ENCODE measurements around the gene SHC4. TPM values are rescaled to one million over a fixed set of nuclear protein-coding genes. Genes with fewer than 3 reads are reported as not detected.

SHC4 gene
- polyA plus RNA-seq, 1 donor (not counting 4 experiments of a cell fraction or from before 2014, with no cell fraction given) = 0.94 TPM

DNA sequence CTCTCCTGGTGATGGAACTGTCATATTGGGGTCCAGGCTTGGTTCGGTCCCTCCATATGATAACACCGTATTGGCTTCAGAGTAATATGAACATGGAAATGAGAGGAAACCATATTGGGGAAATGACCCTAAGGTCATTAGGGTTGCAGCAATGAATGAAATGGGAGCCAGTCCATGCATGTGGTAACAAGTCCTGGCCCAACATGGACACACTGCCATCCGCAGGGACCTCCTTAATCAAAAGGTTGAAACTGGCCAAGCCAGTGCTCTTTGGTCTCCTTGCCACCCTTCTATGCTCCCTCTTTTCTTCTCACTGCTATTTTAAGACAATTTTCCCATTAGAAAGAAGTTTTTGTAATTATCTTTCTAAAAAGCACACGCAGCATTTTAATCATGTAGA, 8.3 kb downstream of the SHC4 start:
- Histone ChIP-seq H3K4me2 (ENCODE audit: control insufficient read depth, extremely low read depth, insufficient read depth, low read depth, low read length) (no peak overlapping the region), H2AFZ (ENCODE audit: control insufficient read depth, low read length) (no peak overlapping the region)
- dilution Hi-C loops (cut with MboI; ENCODE audit: extremely low pct_ligation_motif_present, low sequenced_read_pairs) = no loop called here

DNA sequence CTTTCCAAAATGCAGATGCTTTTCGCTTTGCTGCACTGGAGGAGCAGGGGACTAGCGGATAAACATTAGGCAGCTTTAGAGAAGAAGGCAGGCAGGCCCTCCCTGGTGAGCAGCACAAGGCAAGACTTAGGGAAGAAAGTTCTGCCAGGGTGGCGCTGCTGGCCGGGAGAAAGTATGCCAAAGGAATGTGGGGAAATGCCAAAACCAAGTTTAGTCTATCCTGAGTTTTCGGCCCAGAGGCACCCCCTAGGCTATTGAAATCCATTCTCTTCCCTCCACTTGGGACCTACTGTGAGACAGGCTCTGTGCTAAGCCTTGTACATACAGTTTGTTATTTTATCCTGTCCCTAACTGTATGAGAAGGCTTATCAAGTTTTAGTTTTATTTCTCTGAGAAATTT, 9.2 kb downstream of the SHC4 start:
- dilution Hi-C loops (cut with MboI; ENCODE audit: extremely low pct_ligation_motif_present, low sequenced_read_pairs) = no loop called here
- TF ChIP-seq CTCF (optimal IDR thresholded peaks at IDR 0.05 in 1 of 3, IDR thresholded peaks at IDR 0.05 in 1 of 3, conservative IDR thresholded peaks at IDR 0.05 in 1 of 3; ENCODE audit: extremely low read depth in 1 of 3, insufficient read depth in 2 of 3, low read length in 3 of 3) (peak in 2 of 3 experiments; percentile 22 to 51), EZH2 (IDR thresholded peaks at IDR 0.05; ENCODE audit: low read length) (no peak)
- DNase-seq (ENCODE audit: low read depth, low spot score) (no peak), FAIRE-seq (no peak)
- H3K27me3 ChIP-seq (ENCODE audit: control insufficient read depth, extremely low read depth, insufficient read depth, low read length) = peaks cover 9% of the 10 kb centered on the region
- no peak overlapping the region for H3K4me2 ChIP-seq (ENCODE audit: control insufficient read depth, extremely low read depth, insufficient read depth, low read depth, low read length)
- no peaks in the 10 kb centered on the region for H3K9me3 ChIP-seq (ENCODE audit: control insufficient read depth, low read depth, low read length)
- peaks cover 5% of the 10 kb centered on the region for H3K4me1 ChIP-seq (ENCODE audit: control insufficient read depth, extremely low read depth, insufficient read depth, low read length)
- no peak overlapping the region for H3K4me3 ChIP-seq (ENCODE audit: control insufficient read depth in 2 of 3, extremely low read depth in 1 of 3, insufficient read depth in 2 of 3, low read depth in 1 of 3, low read length in 3 of 3)
- H3K9me1 ChIP-seq (ENCODE audit: control insufficient read depth, extremely low read depth, insufficient read depth, low read length) = no peaks in the 10 kb centered on the region
- no peak overlapping the region for H3K9ac ChIP-seq (ENCODE audit: control insufficient read depth, extremely low read depth, insufficient read depth, low read length)
- no peak overlapping the region for H2AFZ ChIP-seq (ENCODE audit: control insufficient read depth, low read length)
- H4K20me1 ChIP-seq (ENCODE audit: control insufficient read depth, extremely low read depth, insufficient read depth, low read length) = no peaks in the 10 kb centered on the region
- H3K79me2 ChIP-seq (ENCODE audit: control insufficient read depth, insufficient read depth, low read length) = no peaks in the 10 kb centered on the region
- no peaks in the 10 kb centered on the region for H3K36me3 ChIP-seq (ENCODE audit: control insufficient read depth in 2 of 2, extremely low read depth in 1 of 2, insufficient read depth in 2 of 2, low read length in 2 of 2)
- H3K27ac ChIP-seq (ENCODE audit: control insufficient read depth, insufficient read depth, low read length) = no peak overlapping the region

More for the DNA sequence above, 8.3 kb downstream of the SHC4 start:
- DNase-seq (ENCODE audit: low read depth, low spot score) = no peak
- H3K9ac ChIP-seq (ENCODE audit: control insufficient read depth, extremely low read depth, insufficient read depth, low read length) = no peak overlapping the region
- TF ChIP-seq CTCF (optimal IDR thresholded peaks at IDR 0.05 in 1 of 3, IDR thresholded peaks at IDR 0.05 in 1 of 3, conservative IDR thresholded peaks at IDR 0.05 in 1 of 3; ENCODE audit: extremely low read depth in 1 of 3, insufficient read depth in 2 of 3, low read length in 3 of 3) (no peak), EZH2 (IDR thresholded peaks at IDR 0.05; ENCODE audit: low read length) (no peak)
- H3K4me1 ChIP-seq (ENCODE audit: control insufficient read depth, extremely low read depth, insufficient read depth, low read length) = peaks cover 5% of the 10 kb centered on the region
- no peaks in the 10 kb centered on the region for H3K9me3 ChIP-seq (ENCODE audit: control insufficient read depth, low read depth, low read length)
- FAIRE-seq = no peak
- H3K9me1 ChIP-seq (ENCODE audit: control insufficient read depth, extremely low read depth, insufficient read depth, low read length) = no peaks in the 10 kb centered on the region
- no peak overlapping the region for H3K27ac ChIP-seq (ENCODE audit: control insufficient read depth, insufficient read depth, low read length)
- H3K36me3 ChIP-seq (ENCODE audit: control insufficient read depth in 2 of 2, extremely low read depth in 1 of 2, insufficient read depth in 2 of 2, low read length in 2 of 2) = no peaks in the 10 kb centered on the region
- H3K79me2 ChIP-seq (ENCODE audit: control insufficient read depth, insufficient read depth, low read length) = no peaks in the 10 kb centered on the region
- H3K27me3 ChIP-seq (ENCODE audit: control insufficient read depth, extremely low read depth, insufficient read depth, low read length) = peaks cover 9% of the 10 kb centered on the region
- no peaks in the 10 kb centered on the region for H4K20me1 ChIP-seq (ENCODE audit: control insufficient read depth, extremely low read depth, insufficient read depth, low read length)
- no peak overlapping the region for H3K4me3 ChIP-seq (ENCODE audit: control insufficient read depth in 2 of 3, extremely low read depth in 1 of 3, insufficient read depth in 2 of 3, low read depth in 1 of 3, low read length in 3 of 3)
